ENCODE data around the gene GAD1.

Gene GAD1

GRCh38 chr2:170878505-170878904, 61.8 kb downstream of the GAD1 start:
- in situ Hi-C loops (cut with HindIII; ENCODE audit: low pct_ligation_motif_present, low pct_unique_long_range_greater_than_20kb, low sequenced_read_pairs) = no loop called here
- peak; percentile 13 for DNase-seq

- in situ Hi-C loops (cut with HindIII; ENCODE audit: low pct_ligation_motif_present, low pct_unique_long_range_greater_than_20kb, low sequenced_read_pairs) = no loop called here
- DNase-seq = no peak
Measured at GRCh38 chr2:170881840-170882239, 65.2 kb downstream of the GAD1 start.

GRCh38 chr2:170882758-170883157, 66.1 kb downstream of the GAD1 start:
- in situ Hi-C loops (cut with HindIII; ENCODE audit: low pct_ligation_motif_present, low pct_unique_long_range_greater_than_20kb, low sequenced_read_pairs) = no loop called here
- DNase-seq = no peak

- in situ Hi-C loops (cut with HindIII; ENCODE audit: low pct_ligation_motif_present, low pct_unique_long_range_greater_than_20kb, low sequenced_read_pairs) = no loop called here
- DNase-seq = no peak
Measured at GRCh38 chr2:170883683-170884082, 67.0 kb downstream of the GAD1 start.

GRCh38 chr2:170885130-170885791, 68.6 kb downstream of the GAD1 start:
- DNase-seq = no peak
- in situ Hi-C loops (cut with HindIII; ENCODE audit: low pct_ligation_motif_present, low pct_unique_long_range_greater_than_20kb, low sequenced_read_pairs) = no loop called here

GRCh38 chr2:170886386-170886785, 69.7 kb downstream of the GAD1 start:
- in situ Hi-C loops (cut with HindIII; ENCODE audit: low pct_ligation_motif_present, low pct_unique_long_range_greater_than_20kb, low sequenced_read_pairs) = no loop called here
- DNase-seq = no peak

GRCh38 chr2:170887496-170887895, 70.8 kb downstream of the GAD1 start:
- DNase-seq = no peak
- in situ Hi-C loops (cut with HindIII; ENCODE audit: low pct_ligation_motif_present, low pct_unique_long_range_greater_than_20kb, low sequenced_read_pairs) = no loop called here

- in situ Hi-C loops (cut with HindIII; ENCODE audit: low pct_ligation_motif_present, low pct_unique_long_range_greater_than_20kb, low sequenced_read_pairs) = no loop called here
- no peak for DNase-seq
Measured at GRCh38 chr2:170887896-170888295, 71.2 kb downstream of the GAD1 start.

GRCh38 chr2:170891893-170892292, 75.2 kb downstream of the GAD1 start:
- DNase-seq = no peak
- in situ Hi-C loops (cut with HindIII; ENCODE audit: low pct_ligation_motif_present, low pct_unique_long_range_greater_than_20kb, low sequenced_read_pairs) = no loop called here

- DNase-seq = no peak
- in situ Hi-C loops (cut with HindIII; ENCODE audit: low pct_ligation_motif_present, low pct_unique_long_range_greater_than_20kb, low sequenced_read_pairs) = no loop called here
Measured at GRCh38 chr2:170892391-170892951, 75.8 kb downstream of the GAD1 start.

GRCh38 chr2:170895023-170895757, 78.5 kb downstream of the GAD1 start:
- DNase-seq = no peak
- in situ Hi-C loops (cut with HindIII; ENCODE audit: low pct_ligation_motif_present, low pct_unique_long_range_greater_than_20kb, low sequenced_read_pairs) = no loop called here

GRCh38 chr2:170896622-170897021, 79.9 kb downstream of the GAD1 start:
- no peak for DNase-seq
- in situ Hi-C loops (cut with HindIII; ENCODE audit: low pct_ligation_motif_present, low pct_unique_long_range_greater_than_20kb, low sequenced_read_pairs) = no loop called here

GRCh38 chr2:170897108-170897507, 80.4 kb downstream of the GAD1 start:
- in situ Hi-C loops (cut with HindIII; ENCODE audit: low pct_ligation_motif_present, low pct_unique_long_range_greater_than_20kb, low sequenced_read_pairs) = no loop called here

GRCh38 chr2:170905864-170906263, 89.2 kb downstream of the GAD1 start:
- DNase-seq = no peak
- in situ Hi-C loops (cut with HindIII; ENCODE audit: low pct_ligation_motif_present, low pct_unique_long_range_greater_than_20kb, low sequenced_read_pairs) = no loop called here

More at GRCh38 chr2:170897108-170897507, 80.4 kb downstream of the GAD1 start:
- DNase-seq = no peak
